Raji (cell line): Measurements from ENCODE around the gene RIBC1.

ENCODE experiments used
- POLR2A ChIP-seq: IDR thresholded peaks from 2 replicates; pipeline ENCODE4 v1.6.1; 2011; ENCODE audit warnings: low read depth, low read length, control low read depth; ENCODE audit not compliant: insufficient read depth

The RIBC1 gene

DNA sequence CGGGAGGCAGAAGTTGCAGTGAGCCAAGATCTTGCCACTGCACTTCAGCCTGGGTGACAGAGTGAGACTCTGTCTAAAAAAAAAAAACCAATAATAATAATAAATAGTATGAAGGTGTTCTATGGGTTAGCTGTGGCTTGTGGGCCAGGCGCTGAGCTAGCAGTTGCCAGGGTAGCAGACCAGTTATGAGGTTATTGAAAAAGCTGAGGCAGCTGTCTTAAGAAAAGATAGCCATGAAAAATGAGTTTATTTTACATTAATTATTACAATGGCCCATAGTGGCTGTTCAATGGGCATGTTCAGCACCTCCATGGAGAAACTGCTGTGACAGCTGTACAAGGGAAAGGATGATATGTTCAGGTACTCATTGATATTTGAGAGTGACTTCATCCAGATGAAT is 24.8 kb downstream of the RIBC1 start:
- TF ChIP-seq POLR2A, result no peak

DNA sequence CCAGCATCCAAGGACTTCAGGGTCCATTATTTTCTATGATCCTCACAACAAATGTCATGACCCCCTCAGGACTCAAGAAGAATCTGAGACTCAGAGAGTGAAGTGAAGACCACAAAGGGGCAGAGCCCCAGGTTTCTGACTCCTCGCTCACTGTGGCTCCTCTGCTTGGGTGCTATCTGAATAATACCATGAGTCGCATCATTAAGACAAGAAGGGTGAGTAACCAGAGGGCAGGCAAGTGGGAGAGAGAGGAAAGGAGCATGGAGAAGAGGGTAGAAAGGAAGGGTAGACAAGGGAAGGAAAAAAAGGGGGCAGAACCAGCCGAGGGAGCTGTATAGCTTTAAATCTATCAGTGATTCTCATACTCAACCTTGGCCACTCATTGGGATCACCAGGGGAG is 27.0 kb downstream of the RIBC1 start:
- no peak for TF ChIP-seq POLR2A

DNA sequence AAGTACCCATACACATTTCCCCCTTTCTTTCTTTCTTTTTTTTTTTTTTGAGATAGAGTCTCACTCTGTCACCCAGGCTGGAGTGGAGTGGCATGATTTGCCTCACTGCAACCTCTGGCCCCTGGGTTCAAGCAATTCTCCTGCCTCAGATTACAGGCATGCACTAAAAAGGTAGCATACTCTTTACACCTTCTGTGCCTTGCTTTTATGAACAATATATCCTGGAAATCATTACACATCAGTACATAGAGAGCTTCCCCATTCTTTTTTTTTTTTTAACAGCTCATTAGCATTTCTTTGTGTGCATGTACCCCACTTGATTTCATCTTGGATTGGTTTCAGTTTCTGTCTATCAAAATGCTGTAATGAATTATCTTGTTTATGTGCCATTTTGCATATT is 30.1 kb downstream of the RIBC1 start:
- no peak for TF ChIP-seq POLR2A

DNA sequence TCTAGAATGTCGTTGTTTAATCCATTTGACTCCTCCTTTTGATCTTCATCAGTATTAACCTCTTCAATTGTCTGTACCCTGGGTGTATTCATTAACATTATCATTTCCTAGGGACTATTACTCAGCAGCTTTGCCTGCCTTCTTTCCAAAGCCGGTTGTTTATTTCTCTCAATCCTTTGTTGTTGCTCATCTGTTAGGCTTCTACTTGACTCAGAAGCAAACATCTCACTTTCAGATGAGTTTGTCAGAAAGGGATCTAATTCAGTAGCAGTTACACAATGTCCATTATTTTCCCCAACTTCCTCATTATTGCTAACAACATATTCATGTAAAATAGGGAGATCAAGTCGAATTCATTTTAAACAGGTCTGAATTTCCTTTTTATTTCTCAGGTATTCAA is 33.6 kb downstream of the RIBC1 start:
- no peak for TF ChIP-seq POLR2A

DNA sequence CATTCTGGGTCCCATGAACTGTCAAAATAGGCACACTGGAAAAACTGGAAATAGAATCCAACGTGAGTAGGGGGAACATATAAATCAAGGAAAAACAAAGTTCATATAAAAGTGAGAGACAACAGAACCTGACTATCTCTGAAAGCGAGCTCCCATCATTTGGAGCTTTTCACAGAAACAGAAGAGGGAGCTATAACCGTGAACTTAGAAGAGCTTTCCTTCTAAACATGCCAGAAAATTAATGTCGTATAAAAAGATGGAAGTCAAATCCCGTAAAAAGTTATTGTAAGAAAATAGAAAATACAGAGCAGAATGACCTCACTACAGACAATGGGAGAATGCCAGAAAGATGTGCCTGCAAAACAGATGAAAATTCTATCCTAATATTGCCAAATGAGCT is 35.4 kb downstream of the RIBC1 start:
- no peak for TF ChIP-seq POLR2A

DNA sequence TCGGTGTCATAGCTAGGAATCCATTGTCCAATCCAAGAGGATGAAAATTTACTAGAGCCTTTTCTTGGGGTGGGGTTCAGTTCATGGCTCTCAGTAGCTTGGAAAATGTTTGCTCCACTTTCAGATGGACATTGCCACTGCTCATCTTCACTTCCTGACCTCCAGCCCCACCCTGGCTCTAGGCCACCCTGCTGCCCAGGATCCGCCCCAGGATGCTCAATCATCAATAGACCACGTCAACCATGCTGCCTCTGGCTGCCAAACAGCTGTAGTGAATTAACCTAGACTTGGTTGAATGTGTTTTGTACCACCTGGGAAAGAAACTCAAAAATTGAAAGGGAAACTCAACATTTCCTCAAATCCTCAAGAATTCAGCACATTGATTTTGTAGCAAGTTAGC is 48.7 kb downstream of the RIBC1 start:
- no peak for TF ChIP-seq POLR2A

DNA sequence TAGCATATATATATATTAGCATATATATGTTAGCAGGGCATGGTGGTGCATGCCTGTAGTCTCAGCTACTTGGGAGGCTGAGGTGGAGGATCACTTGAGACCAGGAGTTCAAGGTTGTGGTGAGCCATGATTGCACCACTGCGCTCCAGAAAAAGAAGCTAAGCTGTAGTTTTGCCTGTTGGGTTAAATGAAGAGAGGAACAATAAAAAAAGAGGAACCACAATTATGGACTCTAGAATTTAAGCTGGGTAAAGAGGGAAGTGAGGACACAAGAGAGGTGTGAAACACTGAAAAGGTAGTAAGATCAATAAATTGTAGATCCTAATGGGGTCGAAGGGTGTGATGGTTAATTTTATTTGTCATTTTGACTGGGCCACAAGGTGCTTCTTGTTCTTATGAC is 52.0 kb downstream of the RIBC1 start:
- TF ChIP-seq POLR2A, result no peak

DNA sequence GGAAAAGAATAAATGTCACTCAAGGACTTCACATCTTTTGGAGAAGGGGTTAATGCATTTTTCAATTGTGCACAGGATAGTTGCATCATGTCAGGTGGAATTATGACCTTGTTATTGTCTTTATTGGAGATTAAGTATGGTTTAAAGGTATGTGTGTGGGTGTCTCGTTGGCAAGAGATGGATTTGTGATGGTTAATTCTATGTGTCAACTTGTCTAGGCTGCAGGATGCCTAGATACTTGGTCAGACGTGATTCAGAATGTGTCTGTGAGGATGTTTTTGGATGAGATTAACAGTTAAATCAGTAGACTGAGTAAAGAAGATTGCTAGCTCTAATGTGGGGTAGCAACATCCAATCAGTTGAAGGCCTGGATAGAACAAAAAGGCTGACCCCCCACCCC is 53.7 kb downstream of the RIBC1 start:
- TF ChIP-seq POLR2A, result no peak

DNA sequence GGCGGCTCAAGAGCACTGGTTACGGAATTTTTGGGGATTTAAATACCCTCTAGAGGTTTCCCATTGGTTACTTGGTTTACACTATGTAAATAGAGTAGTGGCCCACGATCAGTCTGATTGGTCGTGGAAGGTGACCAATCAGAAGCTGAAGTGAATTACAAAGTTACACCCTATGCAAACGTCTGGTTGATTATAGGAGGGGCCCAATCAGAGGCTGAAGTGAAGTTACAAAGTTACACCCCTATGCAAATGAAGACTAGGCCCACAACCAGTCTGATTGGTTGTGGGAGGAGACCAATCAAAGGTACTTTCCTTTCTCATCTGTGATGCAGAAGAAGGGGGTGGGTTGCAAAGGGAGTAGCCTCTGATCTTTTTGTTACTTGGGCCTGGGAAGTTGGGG is 56.6 kb downstream of the RIBC1 start:
- TF ChIP-seq POLR2A, result no peak
